ENCODE results near the gene TSR3. TPM values are rescaled to one million over a fixed set of nuclear protein-coding genes. Genes with fewer than 3 reads are reported as not detected.

The TSR3 gene
- total RNA-seq, 4 donors from 2014 or later = 84.1 to 107 (median 96.7) TPM

DNA sequence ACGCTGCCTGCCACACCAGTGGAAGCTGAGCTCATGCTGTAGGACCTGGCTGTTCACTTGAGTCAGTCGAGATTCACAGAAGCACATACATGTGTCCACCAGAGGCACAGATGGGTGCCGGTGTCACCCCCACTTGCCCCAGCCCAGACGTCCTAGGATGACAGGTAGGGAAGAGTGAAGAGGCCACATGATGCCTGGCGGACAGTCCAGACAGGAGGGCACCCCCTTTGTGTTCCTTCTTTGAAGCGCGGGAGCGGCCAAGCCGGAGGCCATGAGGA, 33.5 kb downstream of the TSR3 start:
- Histone ChIP-seq H3K27me3 (no peaks in the 10 kb centered on the region), H3K36me3 (peaks cover 79% of the 10 kb centered on the region in 2 donors), H3K9me3 (no peaks in the 10 kb centered on the region), H3K4me3 (replicated peaks in 1 of 3) (no peak overlapping the region), H3K27ac (no peak overlapping the region), H3K4me1 (no peaks in the 10 kb centered on the region)
- TF ChIP-seq, protein P1, sequence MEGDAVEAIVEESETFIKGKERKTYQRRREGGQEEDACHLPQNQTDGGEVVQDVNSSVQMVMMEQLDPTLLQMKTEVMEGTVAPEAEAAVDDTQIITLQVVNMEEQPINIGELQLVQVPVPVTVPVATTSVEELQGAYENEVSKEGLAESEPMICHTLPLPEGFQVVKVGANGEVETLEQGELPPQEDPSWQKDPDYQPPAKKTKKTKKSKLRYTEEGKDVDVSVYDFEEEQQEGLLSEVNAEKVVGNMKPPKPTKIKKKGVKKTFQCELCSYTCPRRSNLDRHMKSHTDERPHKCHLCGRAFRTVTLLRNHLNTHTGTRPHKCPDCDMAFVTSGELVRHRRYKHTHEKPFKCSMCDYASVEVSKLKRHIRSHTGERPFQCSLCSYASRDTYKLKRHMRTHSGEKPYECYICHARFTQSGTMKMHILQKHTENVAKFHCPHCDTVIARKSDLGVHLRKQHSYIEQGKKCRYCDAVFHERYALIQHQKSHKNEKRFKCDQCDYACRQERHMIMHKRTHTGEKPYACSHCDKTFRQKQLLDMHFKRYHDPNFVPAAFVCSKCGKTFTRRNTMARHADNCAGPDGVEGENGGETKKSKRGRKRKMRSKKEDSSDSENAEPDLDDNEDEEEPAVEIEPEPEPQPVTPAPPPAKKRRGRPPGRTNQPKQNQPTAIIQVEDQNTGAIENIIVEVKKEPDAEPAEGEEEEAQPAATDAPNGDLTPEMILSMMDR (IDR thresholded peaks at IDR 0.05) = no peak
- no peak for TF ChIP-seq POLR2A (IDR thresholded peaks at IDR 0.05)
- DNase-seq = no peak
- intact Hi-C loops (cut with DNase I) = no loop called here
- WGBS, 2 donors = 79 to 83% methylated on average over 9 of the region's 9 CpGs

DNA sequence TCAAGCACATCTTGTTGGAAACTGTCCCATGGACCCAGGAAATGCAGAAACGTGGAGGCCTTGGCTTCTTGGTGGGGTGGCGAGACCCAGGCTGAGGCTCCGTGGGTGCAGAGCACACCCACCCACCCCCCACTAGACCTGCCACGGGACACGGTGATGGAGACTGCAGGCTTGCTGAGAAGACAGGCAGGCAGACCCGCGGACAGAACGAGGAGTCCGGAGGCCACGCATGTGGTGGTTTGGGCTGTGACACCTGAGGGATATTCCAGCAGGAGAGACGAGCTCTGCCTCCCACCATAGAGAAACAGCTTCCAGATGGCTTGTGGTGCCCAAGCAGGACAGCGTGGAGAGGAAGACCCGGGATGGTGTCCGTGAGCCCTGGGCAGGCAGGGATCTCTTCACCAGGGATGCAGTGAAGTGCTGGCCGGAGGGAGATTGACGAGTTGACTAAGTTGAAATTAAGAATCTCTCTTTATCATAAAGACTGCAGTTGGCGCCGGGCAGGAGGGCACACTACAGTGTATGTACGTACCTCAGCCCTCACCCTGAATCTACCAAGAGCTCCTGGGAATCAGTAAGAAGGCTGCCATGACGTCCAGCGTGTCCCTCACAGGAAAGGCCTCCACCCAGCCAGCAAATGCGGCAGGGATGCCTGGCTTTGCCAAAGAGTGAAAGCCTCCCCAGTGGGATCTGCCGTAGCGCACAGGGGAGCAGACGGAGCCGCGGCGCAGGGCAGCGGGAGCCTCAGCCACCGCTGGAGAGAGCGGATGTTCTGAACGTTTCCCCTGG, 34.0 kb downstream of the TSR3 start:
- peaks cover 77 to 78% of the 10 kb centered on the region in 2 donors for H3K36me3 ChIP-seq
- WGBS, 2 donors = 91% methylated on average over 32 of the region's 32 CpGs
- no peaks in the 10 kb centered on the region for H3K27me3 ChIP-seq
- H3K27ac ChIP-seq = no peak overlapping the region
- intact Hi-C loops (cut with DNase I) = no loop called here
- TF ChIP-seq, protein P1 (IDR thresholded peaks at IDR 0.05) = no peak
- no peak for TF ChIP-seq POLR2A (IDR thresholded peaks at IDR 0.05)
- H3K4me3 ChIP-seq (replicated peaks in 1 of 3) = no peak overlapping the region
- no peaks in the 10 kb centered on the region for H3K9me3 ChIP-seq
- no peaks in the 10 kb centered on the region for H3K4me1 ChIP-seq
- no peak for DNase-seq

DNA sequence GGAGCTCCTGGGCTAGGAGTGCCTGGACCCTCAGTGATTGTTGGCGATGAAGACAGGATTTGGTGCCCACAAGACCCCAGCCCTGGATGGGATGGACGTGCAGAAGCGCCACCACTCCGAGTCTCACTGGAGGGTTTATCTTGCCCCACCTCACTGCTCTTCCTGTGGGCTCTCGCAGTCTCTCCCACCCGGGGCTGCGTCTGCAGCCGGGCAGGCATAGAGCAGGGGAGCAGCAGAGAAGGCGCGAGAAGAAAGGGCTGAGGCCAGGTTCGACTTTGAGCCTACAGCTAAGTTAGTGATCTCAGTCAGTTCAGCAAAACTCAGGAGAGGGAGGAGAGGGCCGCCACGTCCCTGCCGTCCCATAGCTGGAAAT, 35.7 kb downstream of the TSR3 start:
- no peak overlapping the region for H3K4me3 ChIP-seq (replicated peaks in 1 of 3)
- intact Hi-C loops (cut with DNase I) = no loop called here
- DNase-seq = no peak
- no peaks in the 10 kb centered on the region for H3K27me3 ChIP-seq
- H3K4me1 ChIP-seq = peaks cover 13 to 15% of the 10 kb centered on the region in 2 donors
- TF ChIP-seq, protein P1 (IDR thresholded peaks at IDR 0.05) = no peak
- TF ChIP-seq POLR2A (IDR thresholded peaks at IDR 0.05) = no peak
- H3K27ac ChIP-seq = no peak overlapping the region
- 88 to 100% methylated on average over 10 to 14 of the region's 14 CpGs for WGBS, 2 donors
- no peaks in the 10 kb centered on the region for H3K9me3 ChIP-seq
- peaks cover 71 to 73% of the 10 kb centered on the region in 2 donors for H3K36me3 ChIP-seq

DNA sequence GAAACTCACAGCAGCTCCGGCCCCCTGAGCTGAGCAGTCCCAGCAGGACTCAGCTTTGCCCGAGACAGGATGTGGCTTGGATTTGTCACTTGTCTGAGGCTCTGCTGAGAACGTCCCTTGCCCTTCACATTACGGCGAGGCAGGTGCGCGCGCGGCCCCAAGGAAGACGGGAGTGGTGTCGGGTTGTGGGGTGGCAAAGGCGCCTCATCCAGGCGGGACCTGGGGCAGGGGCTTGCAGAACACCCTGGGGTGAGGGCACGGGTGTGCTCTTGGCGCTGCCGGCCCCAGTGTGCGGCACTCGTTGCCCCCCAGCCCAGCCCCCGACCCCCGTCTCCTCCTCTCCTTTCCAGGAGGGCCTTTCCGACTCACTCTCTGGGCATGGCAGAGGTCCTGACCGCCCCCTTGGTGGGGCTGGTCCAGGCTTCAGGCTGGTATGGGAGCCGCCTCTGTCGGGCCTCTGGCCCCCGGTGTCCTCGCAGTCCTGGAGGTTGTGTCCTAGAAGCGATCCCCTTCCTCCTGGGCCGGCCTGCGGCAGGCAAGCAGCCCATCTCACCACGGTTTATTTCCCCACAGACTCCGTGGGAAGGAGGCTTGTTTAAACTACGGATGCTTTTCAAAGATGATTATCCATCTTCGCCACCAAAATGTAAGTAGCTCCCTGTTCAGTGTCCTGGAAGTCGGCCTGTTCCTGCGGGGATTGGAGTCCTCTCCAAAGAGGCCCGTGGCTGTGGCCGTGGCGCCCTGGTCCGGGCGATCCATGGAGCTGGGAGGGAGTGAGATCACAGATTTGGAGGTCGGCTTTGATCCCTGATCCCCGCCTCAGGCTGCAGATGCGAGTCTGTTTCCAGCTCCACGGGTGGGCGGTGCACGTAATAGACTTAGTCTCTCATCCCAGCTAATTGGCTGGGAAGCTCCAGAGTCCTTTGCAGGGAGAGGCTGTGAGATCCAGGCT, 36.3 kb downstream of the TSR3 start:
- WGBS, 2 donors = 85% methylated on average over 26 to 38 of the region's 46 CpGs
- TF ChIP-seq, protein P1 (IDR thresholded peaks at IDR 0.05) = no peak
- TF ChIP-seq POLR2A (IDR thresholded peaks at IDR 0.05) = no peak

More for the DNA sequence above, 36.3 kb downstream of the TSR3 start:
- no peaks in the 10 kb centered on the region for H3K27me3 ChIP-seq
- no peak overlapping the region for H3K27ac ChIP-seq
- intact Hi-C loops (cut with DNase I) = no loop called here
- no peak overlapping the region for H3K4me3 ChIP-seq (replicated peaks in 1 of 3)
- no peaks in the 10 kb centered on the region for H3K9me3 ChIP-seq
- DNase-seq = no peak
- H3K4me1 ChIP-seq = peaks cover 18 to 21% of the 10 kb centered on the region in 2 donors
- peaks cover 65 to 67% of the 10 kb centered on the region in 2 donors for H3K36me3 ChIP-seq

Measured in thyroid gland (tissue), 4 donors.